HFFc6 (cell line): ENCODE results near the gene UNC119. TPM values are rescaled to one million over a fixed set of nuclear protein-coding genes. Genes with fewer than 3 reads are reported as not detected.

ENCODE experiments used
- DNase-seq: peaks from one replicate; pipeline ENCODE4 v3.0.0-alpha.2; 2018
- H3K27ac Mint-ChIP-seq: 2 replicates; pipeline ENCODE4 v1.8.0; 2020; ENCODE audit warnings: mild to moderate bottlenecking, mixed read lengths
- H3K27me3 Mint-ChIP-seq: 2 replicates; pipeline ENCODE4 v1.8.0; 2021; ENCODE audit warnings: mild to moderate bottlenecking, moderate library complexity, mixed read lengths; ENCODE audit not compliant: insufficient read depth
- H3K36me3 Mint-ChIP-seq: 2 replicates; pipeline ENCODE4 v1.8.0; 2021; ENCODE audit warnings: low read depth, mixed read lengths
- H3K4me1 Mint-ChIP-seq: 2 replicates; pipeline ENCODE4 v1.8.0; 2020; ENCODE audit warnings: low read depth, mixed read lengths
- H3K4me3 Mint-ChIP-seq: 2 replicates; pipeline ENCODE4 v1.8.0; 2020; ENCODE audit warnings: mild to moderate bottlenecking, moderate library complexity, mixed read lengths
- H3K9me3 Mint-ChIP-seq: 2 replicates; pipeline ENCODE4 v1.8.0; 2020; ENCODE audit warnings: mild to moderate bottlenecking, mixed read lengths
- CTCF ChIP-seq: fragments of 200-600 bp; sonication (generic); IDR thresholded peaks from 2 replicates; pipeline ENCODE4 v1.5.0; 2021; ENCODE audit warnings: antibody characterized with exemption, mild to moderate bottlenecking
- total RNA-seq, 6 experiments: library from RNA; stranded (reverse); fragmentation: NEBNext Ultra II Directional; extraction: Animal tissue kit (Norgen Biotek cat#: 25700); gene quantifications; 2 replicates in 1 of 6; 3 replicates in 5 of 6; pipeline ENCODE4 v1.2.3, GENCODE V29; 2021

The UNC119 gene
- total RNA-seq, 6 experiments from 2014 or later = 28.3 to 36.9 (median 30.1) TPM

GRCh38 chr17:28501421-28502284 is 50.8 kb downstream of the UNC119 start:
- no peaks in the 10 kb centered on the region for H3K4me1 Mint-ChIP-seq
- no peak overlapping the region for H3K27ac Mint-ChIP-seq
- H3K9me3 Mint-ChIP-seq = no peaks in the 10 kb centered on the region
- H3K27me3 Mint-ChIP-seq = peaks cover 37% of the 10 kb centered on the region
- no peaks in the 10 kb centered on the region for H3K36me3 Mint-ChIP-seq
- no peak for DNase-seq
- H3K4me3 Mint-ChIP-seq = no peak overlapping the region
- TF ChIP-seq CTCF = no peak

- Mint-ChIP-seq H3K27me3 (peaks cover 38% of the 10 kb centered on the region), H3K27ac (no peak overlapping the region), H3K4me1 (no peaks in the 10 kb centered on the region), H3K4me3 (no peak overlapping the region), H3K9me3 (no peaks in the 10 kb centered on the region), H3K36me3 (no peaks in the 10 kb centered on the region)
- DNase-seq = no peak
- TF ChIP-seq CTCF = no peak
These were observed 51.6 kb downstream of the UNC119 start for GRCh38 chr17:28500712-28501379.

GRCh38 chr17:28499684-28500357 is 52.6 kb downstream of the UNC119 start:
- Mint-ChIP-seq H3K4me3 (no peak overlapping the region), H3K27me3 (peaks cover 38% of the 10 kb centered on the region), H3K9me3 (no peaks in the 10 kb centered on the region), H3K36me3 (no peaks in the 10 kb centered on the region), H3K27ac (no peak overlapping the region), H3K4me1 (no peaks in the 10 kb centered on the region)
- no peak for TF ChIP-seq CTCF
- no peak for DNase-seq

- Mint-ChIP-seq H3K27ac (no peak overlapping the region), H3K4me1 (no peaks in the 10 kb centered on the region), H3K9me3 (no peaks in the 10 kb centered on the region), H3K36me3 (no peaks in the 10 kb centered on the region), H3K27me3 (peaks cover 39% of the 10 kb centered on the region), H3K4me3 (no peak overlapping the region)
- no peak for DNase-seq
- TF ChIP-seq CTCF = no peak
These were observed 53.1 kb downstream of the UNC119 start for GRCh38 chr17:28499364-28499664.

- Mint-ChIP-seq H3K4me1 (peaks cover under 1% of the 10 kb centered on the region; the same call in 1 of the 2 replicates), H3K9me3 (no peaks in the 10 kb centered on the region), H3K27me3 (peaks cover 39% of the 10 kb centered on the region), H3K4me3 (no peak overlapping the region), H3K36me3 (no peaks in the 10 kb centered on the region), H3K27ac (no peak overlapping the region)
- DNase-seq = no peak
- no peak for TF ChIP-seq CTCF
These were observed 53.6 kb downstream of the UNC119 start for GRCh38 chr17:28498652-28499363.
